Testis (tissue), 3 donors: ENCODE results near the gene TTLL9. TPM values are rescaled to one million over a fixed set of nuclear protein-coding genes. Genes with fewer than 3 reads are reported as not detected.
"Not testable (repeated sequence)": the region's sequence is repeated elsewhere in the genome, so short reads cannot be mapped to it uniquely, and the experiment has no call there.

ENCODE experiments used
- DNase-seq: peaks from one replicate; pipeline ENCODE4 v3.0.0-alpha.2; 2019
- H3K27ac ChIP-seq, 2 donors: fragments of 200-600 bp; sonication (generic); one replicate each; pipeline ENCODE4 v1.5.1; 2019
- H3K27me3 ChIP-seq: fragments of 200-600 bp; sonication (generic); one replicate; pipeline ENCODE4 v1.5.1; 2019
- H3K36me3 ChIP-seq: fragments of 200-600 bp; sonication (generic); one replicate; pipeline ENCODE4 v1.5.1; 2017; ENCODE audit warnings: low read depth; ENCODE audit errors: missing control alignments
- H3K4me1 ChIP-seq: fragments of 200-600 bp; sonication (generic); one replicate; pipeline ENCODE4 v1.5.1; 2019
- H3K4me3 ChIP-seq, 2 donors: fragments of 200-600 bp; sonication (generic); one replicate each; pipeline ENCODE4 v1.5.1; 2017 to 2019
- H3K9me3 ChIP-seq: fragments of 200-600 bp; sonication (generic); one replicate; pipeline ENCODE4 v1.5.1; 2017
- POLR2A ChIP-seq: fragments of 450-650 bp; IDR thresholded peaks from one replicate; pipeline ENCODE4 v1.6.1; 2017; ENCODE audit warnings: antibody characterized with exemption, mild to moderate bottlenecking, moderate library complexity
- WGBS, 2 donors: methylation state at CpG; one replicate each; pipeline ENCODE4 v1.1.5; 2018; 5-methylcytosine and 5-hydroxymethylcytosine counted together
- intact Hi-C: fragments of 100-400 bp; cut with DNase I; formaldehyde crosslinking; loops from one replicate; pipeline ENCODE4 v1.15.1; 2023; ENCODE audit warnings: low total_unique reads
- polyA plus RNA-seq: library from polyadenylated mRNA; stranded (reverse); fragments of 350-450 nt; fragmentation: Illumina TruSeq; extraction: RNeasy Lipid Tissue Mini Kit (QIAGEN cat#74804); gene quantifications from one replicate; pipeline ENCODE4 v1.2.3, GENCODE V29; 2014; ENCODE audit warnings: low read depth, low replicate concordance; ENCODE audit not compliant: insufficient read depth
- total RNA-seq, 2 donors: library from RNA; depleted of rRNA; stranded (reverse); fragments of >200 nt; gene quantifications; one replicate each; pipeline ENCODE4 v1.2.3, GENCODE V29; 2016
- TF ChIP-seq, protein P1 (sequence below), 3 experiments: fragments of 450-650 bp in 2 of 3; fragments of 200-600 bp in 1 of 3; sonication (generic) in 1 of 3; IDR thresholded peaks; one replicate each; pipeline ENCODE4 v1.5.1; 2016 to 2019; ENCODE audit warnings: antibody characterized with exemption in 3 of 3, mild to moderate bottlenecking in 2 of 3, moderate library complexity in 1 of 3

Gene TTLL9
- total and polyA plus RNA-seq, 3 donors from 2014 or later, result 8.7 to 32.7 (median 19.1) TPM

GRCh38 chr20:31915491-31916280, 45.3 kb downstream of the TTLL9 start:
- intact Hi-C loops, result no loop called here
- Histone ChIP-seq H3K9me3 (no peaks in the 10 kb centered on the region), H3K4me1 (peaks cover 7% of the 10 kb centered on the region), H3K27me3 (no peaks in the 10 kb centered on the region), H3K36me3 (no peaks in the 10 kb centered on the region), H3K27ac (no peak overlapping the region), H3K4me3 (no peak overlapping the region)
- TF ChIP-seq POLR2A, result no peak
- TF ChIP-seq, protein P1, sequence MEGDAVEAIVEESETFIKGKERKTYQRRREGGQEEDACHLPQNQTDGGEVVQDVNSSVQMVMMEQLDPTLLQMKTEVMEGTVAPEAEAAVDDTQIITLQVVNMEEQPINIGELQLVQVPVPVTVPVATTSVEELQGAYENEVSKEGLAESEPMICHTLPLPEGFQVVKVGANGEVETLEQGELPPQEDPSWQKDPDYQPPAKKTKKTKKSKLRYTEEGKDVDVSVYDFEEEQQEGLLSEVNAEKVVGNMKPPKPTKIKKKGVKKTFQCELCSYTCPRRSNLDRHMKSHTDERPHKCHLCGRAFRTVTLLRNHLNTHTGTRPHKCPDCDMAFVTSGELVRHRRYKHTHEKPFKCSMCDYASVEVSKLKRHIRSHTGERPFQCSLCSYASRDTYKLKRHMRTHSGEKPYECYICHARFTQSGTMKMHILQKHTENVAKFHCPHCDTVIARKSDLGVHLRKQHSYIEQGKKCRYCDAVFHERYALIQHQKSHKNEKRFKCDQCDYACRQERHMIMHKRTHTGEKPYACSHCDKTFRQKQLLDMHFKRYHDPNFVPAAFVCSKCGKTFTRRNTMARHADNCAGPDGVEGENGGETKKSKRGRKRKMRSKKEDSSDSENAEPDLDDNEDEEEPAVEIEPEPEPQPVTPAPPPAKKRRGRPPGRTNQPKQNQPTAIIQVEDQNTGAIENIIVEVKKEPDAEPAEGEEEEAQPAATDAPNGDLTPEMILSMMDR (IDR thresholded peaks at IDR 0.05), result no peak
- WGBS, 2 donors, result 73 to 82% methylated on average over 7 of the region's 7 CpGs
- DNase-seq, result no peak

DNA sequence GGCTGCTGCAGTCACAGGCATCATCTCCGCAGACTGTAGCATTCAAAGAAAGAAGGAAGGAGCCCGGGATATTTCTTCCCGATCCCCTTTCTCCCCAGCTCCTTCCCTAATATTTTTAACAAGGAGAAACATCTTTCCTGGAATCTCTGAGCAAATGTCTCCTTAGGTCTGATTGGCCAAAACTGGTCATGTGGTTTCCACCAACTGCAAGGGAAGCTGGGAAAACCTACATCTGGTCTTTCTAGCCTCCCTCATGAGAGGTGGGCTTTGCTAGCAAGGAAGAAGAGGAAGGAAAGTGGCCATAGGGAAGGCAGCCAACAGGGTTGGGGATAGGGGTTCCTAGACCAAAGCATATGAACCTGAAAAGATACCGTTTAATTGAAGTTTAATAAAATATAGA, 46.3 kb downstream of the TTLL9 start:
- Histone ChIP-seq H3K4me1 (peaks cover 7% of the 10 kb centered on the region), H3K27ac (no peak overlapping the region), H3K27me3 (no peaks in the 10 kb centered on the region), H3K36me3 (no peaks in the 10 kb centered on the region), H3K9me3 (no peaks in the 10 kb centered on the region), H3K4me3 (no peak overlapping the region)
- no peak for DNase-seq
- 81 to 88% methylated on average over 4 of the region's 4 CpGs for WGBS, 2 donors
- TF ChIP-seq, protein P1 (IDR thresholded peaks at IDR 0.05), result no peak
- TF ChIP-seq POLR2A, result no peak
- intact Hi-C loops, result no loop called here

- H3K9me3 ChIP-seq, H3K4me1 ChIP-seq, H3K27ac ChIP-seq, H3K4me3 ChIP-seq, DNase-seq, H3K27me3 ChIP-seq, H3K36me3 ChIP-seq, intact Hi-C loops: not testable (repeated sequence)
- 23 to 56% methylated on average over 7 of the region's 7 CpGs for WGBS, 2 donors
These were observed 47.6 kb downstream of the TTLL9 start for GRCh38 chr20:31917962-31918412.

DNA sequence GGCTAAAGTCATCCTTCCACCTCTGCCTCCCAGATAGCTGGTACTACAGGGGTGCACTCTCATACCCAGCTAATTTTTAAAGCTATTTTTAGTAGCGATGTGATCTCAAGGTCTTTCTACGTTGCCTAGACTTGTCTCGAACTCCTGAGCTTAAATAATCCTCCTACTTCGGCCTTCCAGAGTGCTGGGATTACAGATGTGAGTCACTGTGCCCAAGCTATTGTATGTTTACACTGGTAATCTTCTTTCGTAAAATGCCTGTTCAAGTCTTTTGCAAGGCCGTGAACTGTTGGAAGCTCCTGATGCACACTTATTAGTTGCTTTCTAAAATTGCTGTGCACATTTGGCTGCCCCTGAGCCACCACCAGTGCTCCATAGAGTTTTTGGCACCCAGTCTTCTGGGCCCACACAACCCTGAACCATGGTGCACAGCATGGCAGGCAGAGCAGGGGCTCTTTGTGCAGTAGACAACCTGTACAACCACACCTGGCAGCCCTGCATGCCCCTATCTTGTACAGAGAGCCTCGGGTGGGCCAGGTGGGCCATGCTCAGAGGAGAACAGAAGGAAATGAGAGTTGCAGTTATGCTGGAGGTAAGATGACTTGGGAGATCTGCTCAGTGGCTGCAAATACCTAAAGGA, 48.2 kb downstream of the TTLL9 start:
- DNase-seq, result no peak
- Histone ChIP-seq H3K4me1 (peaks cover 7% of the 10 kb centered on the region), H3K4me3 (no peak overlapping the region), H3K27me3 (no peaks in the 10 kb centered on the region), H3K27ac (no peak overlapping the region), H3K36me3 (no peaks in the 10 kb centered on the region), H3K9me3 (no peaks in the 10 kb centered on the region)
- intact Hi-C loops, result no loop called here
- TF ChIP-seq POLR2A, result no peak
- TF ChIP-seq, protein P1 (IDR thresholded peaks at IDR 0.05), result no peak
- 64 to 82% methylated on average over 7 of the region's 7 CpGs for WGBS, 2 donors

- WGBS, 2 donors, result 36 to 55% methylated on average over 3 to 6 of the region's 6 CpGs
- no peak overlapping the region for H3K27ac ChIP-seq
- intact Hi-C loops, result no loop called here
- TF ChIP-seq POLR2A, result no peak
- TF ChIP-seq, protein P1 (IDR thresholded peaks at IDR 0.05), result no peak
- no peak overlapping the region for H3K4me3 ChIP-seq
- no peaks in the 10 kb centered on the region for H3K9me3 ChIP-seq
- no peaks in the 10 kb centered on the region for H3K27me3 ChIP-seq
- DNase-seq, result no peak
- H3K36me3 ChIP-seq, result no peaks in the 10 kb centered on the region
- peaks cover 7% of the 10 kb centered on the region for H3K4me1 ChIP-seq
These were observed 49.1 kb downstream of the TTLL9 start for GRCh38 chr20:31919410-31920155.
